OCI-LY7 (cell line): ENCODE measurements around the gene PSME3. TPM values are rescaled to one million over a fixed set of nuclear protein-coding genes. Genes with fewer than 3 reads are reported as not detected.

ENCODE experiments used
- BruUV-seq: library from RNA; stranded (reverse); fragments of 400-500 nt; replicated peaks from 2 replicates; lab custom pipeline; 2021; lab: Mats Ljungman, UMichigan
- CTCF ChIA-PET: fragments of 300-600 bp; sonication (Branson Sonifier 250); formaldehyde crosslinking; loops from one replicate; lab custom pipeline; 2022; ENCODE audit warnings: antibody characterized with exemption; ENCODE audit not compliant: unreplicated experiment; lab: Charles Lee
- POLR2A ChIA-PET: fragments of 300-600 bp; sonication (Branson Sonifier 250); formaldehyde crosslinking; loops from one replicate; lab custom pipeline; 2022; ENCODE audit warnings: antibody characterized with exemption; lab: Charles Lee
- DNase-seq: peaks from one replicate; pipeline ENCODE4 v3.0.0-alpha.2; 2015; ENCODE audit warnings: low spot score
- H2AFZ ChIP-seq: fragments of 200-600 bp; sonication (generic), shearing (Covaris generic); 2 replicates; pipeline ENCODE4 v1.6.1; 2014; ENCODE audit warnings: mild to moderate bottlenecking, antibody characterized with exemption, low read length, moderate library complexity
- H3K27ac ChIP-seq: fragments of 200-600 bp; sonication (generic); 2 replicates; pipeline ENCODE4 v1.5.1; 2014; ENCODE audit warnings: mixed run types, low read depth, mild to moderate bottlenecking, moderate library complexity, low read length, inconsistent platforms; ENCODE audit not compliant: poor library complexity, severe bottlenecking
- H3K36me3 ChIP-seq: fragments of 200-600 bp; sonication (generic); 2 replicates; pipeline ENCODE4 v1.6.1; 2014; ENCODE audit warnings: mild to moderate bottlenecking, antibody characterized with exemption, low read length, moderate library complexity, mixed read lengths; ENCODE audit not compliant: insufficient read depth
- H3K4me1 ChIP-seq: fragments of 200-600 bp; sonication (generic); 2 replicates; pipeline ENCODE4 v1.5.1; 2014; ENCODE audit warnings: mild to moderate bottlenecking, low read length; ENCODE audit not compliant: insufficient read depth, poor library complexity, severe bottlenecking
- H3K4me2 ChIP-seq: fragments of 200-600 bp; sonication (generic); 2 replicates; pipeline ENCODE4 v1.6.1; 2014; ENCODE audit warnings: mild to moderate bottlenecking, low read length
- H3K4me3 ChIP-seq: fragments of 200-600 bp; sonication (generic); 2 replicates; pipeline ENCODE4 v1.5.1; 2014; ENCODE audit warnings: mild to moderate bottlenecking, low read depth, low read length; ENCODE audit not compliant: poor library complexity, severe bottlenecking
- H3K79me2 ChIP-seq: fragments of 200-600 bp; sonication (generic); 2 replicates; pipeline ENCODE4 v1.6.1; 2016; ENCODE audit warnings: low read depth, mild to moderate bottlenecking, low read length, moderate library complexity, mixed read lengths; ENCODE audit not compliant: insufficient read depth
- H3K9me2 ChIP-seq: fragments of 200-600 bp; sonication (generic); 2 replicates; pipeline ENCODE4 v1.6.1; 2016; ENCODE audit warnings: mild to moderate bottlenecking, low read length, mixed read lengths; ENCODE audit not compliant: insufficient read depth
- H3K9me3 ChIP-seq: fragments of 200-600 bp; sonication (generic); 2 replicates; pipeline ENCODE4 v1.6.1; 2014; ENCODE audit warnings: mild to moderate bottlenecking, mixed run types, low read length, mixed read lengths
- H4K20me1 ChIP-seq: fragments of 200-600 bp; sonication (generic); 2 replicates; pipeline ENCODE4 v1.6.1; 2014; ENCODE audit warnings: mild to moderate bottlenecking, antibody characterized with exemption, low read length, moderate library complexity, mixed read lengths; ENCODE audit not compliant: insufficient read depth
- EZH2phosphoT487 ChIP-seq: fragments of 200-600 bp; sonication (generic); IDR thresholded peaks from 2 replicates; pipeline ENCODE4 v1.6.1; 2018; ENCODE audit warnings: low read depth, borderline replicate concordance, mild to moderate bottlenecking, mixed run types, antibody characterized with exemption, low read length, moderate library complexity, mixed read lengths
- intact Hi-C: fragments of 100-400 bp; cut with micrococcal nuclease; formaldehyde crosslinking; loops from one replicate; pipeline ENCODE4 v1.10.0; 2022; ENCODE audit not compliant: unreplicated experiment
- total RNA-seq, 2 experiments: library from RNA; depleted of rRNA in 1 of 2; stranded (reverse); fragments of >200 nt in 1 of 2; shearing (Covaris generic) in 1 of 2; gene quantifications; 2 replicates each; pipeline ENCODE4 v1.2.3, GENCODE V29; 2014 to 2022
- TF ChIP-seq, protein P1 (sequence below): fragments of 200-600 bp; sonication (generic); conservative IDR thresholded peaks from 2 replicates; pipeline ENCODE4 v1.5.1; 2014; ENCODE audit warnings: mild to moderate bottlenecking, antibody characterized with exemption, low read length, moderate library complexity, mixed read lengths

PSME3 gene
- total RNA-seq, 2 experiments from 2014 or later, result 81.9 to 167 TPM

DNA sequence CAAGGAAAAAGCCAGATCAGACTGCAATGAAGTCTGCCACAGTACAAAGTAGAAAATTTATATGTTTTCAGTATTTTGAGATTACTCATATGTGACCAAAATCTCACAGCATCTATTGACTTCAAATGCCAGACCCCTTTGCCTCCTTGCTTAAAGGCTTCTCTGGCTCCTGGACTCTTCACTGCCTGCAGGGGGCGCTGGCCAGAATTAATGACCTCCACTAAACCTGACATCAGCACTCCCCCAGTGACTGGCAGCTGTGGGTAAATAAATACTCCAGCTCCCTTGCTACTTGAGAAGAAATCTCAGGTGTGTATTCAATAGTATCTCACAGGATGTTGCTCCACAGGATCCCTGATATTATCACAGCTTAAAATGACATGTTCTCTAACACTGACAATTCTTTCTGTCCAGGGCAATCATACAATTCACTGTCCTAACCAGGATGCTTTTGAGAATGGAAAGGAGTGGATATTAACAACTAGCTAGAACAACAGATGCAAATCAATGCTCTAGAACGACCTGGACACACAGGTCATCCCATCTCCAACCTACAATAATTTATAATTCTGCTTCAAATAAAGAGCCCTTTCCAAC lies 13.2 kb upstream of the PSME3 start:
- Histone ChIP-seq H4K20me1 (no peaks in the 10 kb centered on the region), H3K4me2 (no peak overlapping the region), H3K27ac (no peak overlapping the region), H3K9me2 (no peaks in the 10 kb centered on the region), H2AFZ (no peak overlapping the region), H3K4me3 (no peak overlapping the region), H3K36me3 (peaks cover 72% of the 10 kb centered on the region), H3K79me2 (peaks cover 20% of the 10 kb centered on the region), H3K9me3 (no peaks in the 10 kb centered on the region), H3K4me1 (peaks cover 20% of the 10 kb centered on the region)
- BruUV-seq, result no TSS peak
- DNase-seq, result peak; percentile 80
- TF ChIP-seq, protein P1, sequence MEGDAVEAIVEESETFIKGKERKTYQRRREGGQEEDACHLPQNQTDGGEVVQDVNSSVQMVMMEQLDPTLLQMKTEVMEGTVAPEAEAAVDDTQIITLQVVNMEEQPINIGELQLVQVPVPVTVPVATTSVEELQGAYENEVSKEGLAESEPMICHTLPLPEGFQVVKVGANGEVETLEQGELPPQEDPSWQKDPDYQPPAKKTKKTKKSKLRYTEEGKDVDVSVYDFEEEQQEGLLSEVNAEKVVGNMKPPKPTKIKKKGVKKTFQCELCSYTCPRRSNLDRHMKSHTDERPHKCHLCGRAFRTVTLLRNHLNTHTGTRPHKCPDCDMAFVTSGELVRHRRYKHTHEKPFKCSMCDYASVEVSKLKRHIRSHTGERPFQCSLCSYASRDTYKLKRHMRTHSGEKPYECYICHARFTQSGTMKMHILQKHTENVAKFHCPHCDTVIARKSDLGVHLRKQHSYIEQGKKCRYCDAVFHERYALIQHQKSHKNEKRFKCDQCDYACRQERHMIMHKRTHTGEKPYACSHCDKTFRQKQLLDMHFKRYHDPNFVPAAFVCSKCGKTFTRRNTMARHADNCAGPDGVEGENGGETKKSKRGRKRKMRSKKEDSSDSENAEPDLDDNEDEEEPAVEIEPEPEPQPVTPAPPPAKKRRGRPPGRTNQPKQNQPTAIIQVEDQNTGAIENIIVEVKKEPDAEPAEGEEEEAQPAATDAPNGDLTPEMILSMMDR, result peak; percentile 98
- no peak for TF ChIP-seq EZH2phosphoT487
- ChIA-PET POLR2A (no interaction called here), CTCF (interaction anchor here (0.5 kb wide), 1 partner anchor 87 kb away, joined by 4 read pairs; no protein-coding TSS in a partner anchor)
- intact Hi-C loops, result loop anchor here (1.0 to 10.0 kb wide), 2 partner anchors 109 to 245 kb away; partner anchors contain the start of gene PSMC3IP

DNA sequence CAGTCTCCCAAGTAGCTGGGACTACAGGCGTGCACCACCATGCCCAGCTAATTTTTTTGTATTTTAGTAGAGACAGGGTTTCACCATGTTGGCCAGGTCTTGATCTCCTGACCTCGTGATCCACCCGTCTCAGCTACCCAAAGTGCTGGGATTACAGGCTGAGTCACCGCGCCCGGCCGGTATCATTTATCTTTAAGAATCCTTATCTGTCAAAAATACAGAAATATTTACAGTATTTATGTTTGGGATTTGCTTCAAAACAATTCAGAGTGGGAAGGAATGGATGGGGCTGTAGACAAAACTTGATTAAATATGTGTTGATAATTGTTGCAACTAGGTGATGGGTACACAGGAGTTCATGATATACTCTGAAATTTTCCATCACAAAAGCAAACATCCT lies 12.0 kb upstream of the PSME3 start:
- ChIA-PET POLR2A (interaction anchor here (1.1 kb wide), 1 partner anchor 23 kb away, joined by 3 read pairs; the partner anchor contains the start of genes CNTD1 and COA3), CTCF (no interaction called here)
- peaks cover 20% of the 10 kb centered on the region for H3K79me2 ChIP-seq
- peaks cover 61% of the 10 kb centered on the region for H3K36me3 ChIP-seq
- TF ChIP-seq, protein P1, result no peak
- no TSS peak for BruUV-seq
- H4K20me1 ChIP-seq, result no peaks in the 10 kb centered on the region
- H3K4me1 ChIP-seq, result peaks cover 24% of the 10 kb centered on the region
- H3K4me2 ChIP-seq, result no peak overlapping the region
- H2AFZ ChIP-seq, result no peak overlapping the region
- no peak overlapping the region for H3K4me3 ChIP-seq
- no peak for DNase-seq
- no peak overlapping the region for H3K27ac ChIP-seq
- intact Hi-C loops, result loop anchor here (10.0 kb wide), 1 partner anchor 246 kb away; the partner anchor contains the start of gene PSMC3IP
- H3K9me2 ChIP-seq, result no peaks in the 10 kb centered on the region
- H3K9me3 ChIP-seq, result no peaks in the 10 kb centered on the region

DNA sequence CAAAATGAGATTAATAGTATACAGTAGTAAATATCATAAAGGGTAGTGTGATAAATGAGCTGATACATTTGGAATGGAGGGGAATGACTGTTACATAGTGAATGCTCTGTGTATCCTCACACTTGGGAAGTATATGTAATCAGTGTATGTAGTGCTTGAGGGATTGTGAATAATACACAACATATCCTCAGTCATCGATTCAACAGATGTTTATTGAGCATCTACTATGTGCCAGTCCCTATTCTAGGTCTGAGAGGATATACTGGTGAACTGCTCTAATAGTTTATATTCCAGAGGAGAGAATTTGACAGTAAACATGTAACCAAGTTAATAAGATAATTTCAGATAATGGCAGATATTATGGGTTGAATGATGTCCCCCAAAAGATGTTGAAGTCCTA lies 5.7 kb upstream of the PSME3 start:
- TF ChIP-seq, protein P1, result no peak
- TF ChIP-seq EZH2phosphoT487, result no peak
- Histone ChIP-seq H3K4me2 (no peak overlapping the region), H3K27ac (no peak overlapping the region), H3K4me1 (peaks cover 29% of the 10 kb centered on the region), H4K20me1 (no peaks in the 10 kb centered on the region), H3K9me3 (no peaks in the 10 kb centered on the region), H3K36me3 (peaks cover 2% of the 10 kb centered on the region; the same call in 1 of the 2 replicates), H3K9me2 (no peaks in the 10 kb centered on the region), H3K4me3 (no peak overlapping the region), H3K79me2 (peaks cover 20% of the 10 kb centered on the region), H2AFZ (no peak overlapping the region)
- POLR2A ChIA-PET, result no interaction called here
- DNase-seq, result no peak
- intact Hi-C loops, result loop anchor here (10.0 kb wide), 1 partner anchor 253 kb away; the partner anchor contains the start of gene PSMC3IP
- BruUV-seq, result no TSS peak
- CTCF ChIA-PET, result interaction anchor here (0.5 kb wide), 1 partner anchor 35 kb away, joined by 3 read pairs; no protein-coding TSS in a partner anchor
